GM21576 (cell line): ENCODE data around the gene TF.

ENCODE experiments used
- ATAC-seq: cut with Tn5 transposase; IDR thresholded peaks from one replicate; pipeline ENCODE4 v1.9.1; 2021; ENCODE audit warnings: mild to moderate bottlenecking, moderate library complexity; ENCODE audit not compliant: unreplicated experiment

TF gene

GRCh38 chr3:133746712-133747066, 496 bp downstream of the TF start:
- no peak for ATAC-seq

- no peak for ATAC-seq
Observed at GRCh38 chr3:133747373-133747772, 1.2 kb downstream of the TF start.

- ATAC-seq: no peak
Observed at GRCh38 chr3:133747907-133748639, 1.9 kb downstream of the TF start.

GRCh38 chr3:133749427-133750258, 3.5 kb downstream of the TF start:
- ATAC-seq: no peak

- ATAC-seq: no peak
Observed at GRCh38 chr3:133750259-133750656, 4.1 kb downstream of the TF start.

- ATAC-seq: no peak
Observed at GRCh38 chr3:133753107-133753778, 7.0 kb downstream of the TF start.

- ATAC-seq: no peak
Observed at GRCh38 chr3:133753779-133754164, 7.6 kb downstream of the TF start.

GRCh38 chr3:133754455-133754854, 8.3 kb downstream of the TF start:
- ATAC-seq: no peak

- no peak for ATAC-seq
Observed at GRCh38 chr3:133754973-133755828, 9.0 kb downstream of the TF start.

GRCh38 chr3:133756716-133757694, 10.8 kb downstream of the TF start:
- ATAC-seq: no peak

- no peak for ATAC-seq
Observed at GRCh38 chr3:133757701-133758567, 11.7 kb downstream of the TF start.

GRCh38 chr3:133758568-133758928, 12.4 kb downstream of the TF start:
- no peak for ATAC-seq

GRCh38 chr3:133758964-133759739, 13.0 kb downstream of the TF start:
- ATAC-seq: no peak

- no peak for ATAC-seq
Observed at GRCh38 chr3:133759740-133760305, 13.6 kb downstream of the TF start.

- ATAC-seq: no peak
Observed at GRCh38 chr3:133760916-133761315, 14.7 kb downstream of the TF start.

GRCh38 chr3:133761605-133762484, 15.7 kb downstream of the TF start:
- no peak for ATAC-seq

GRCh38 chr3:133762539-133762938, 16.3 kb downstream of the TF start:
- ATAC-seq: no peak
